ENCODE data around the gene IGDCC3.

Gene IGDCC3

DNA sequence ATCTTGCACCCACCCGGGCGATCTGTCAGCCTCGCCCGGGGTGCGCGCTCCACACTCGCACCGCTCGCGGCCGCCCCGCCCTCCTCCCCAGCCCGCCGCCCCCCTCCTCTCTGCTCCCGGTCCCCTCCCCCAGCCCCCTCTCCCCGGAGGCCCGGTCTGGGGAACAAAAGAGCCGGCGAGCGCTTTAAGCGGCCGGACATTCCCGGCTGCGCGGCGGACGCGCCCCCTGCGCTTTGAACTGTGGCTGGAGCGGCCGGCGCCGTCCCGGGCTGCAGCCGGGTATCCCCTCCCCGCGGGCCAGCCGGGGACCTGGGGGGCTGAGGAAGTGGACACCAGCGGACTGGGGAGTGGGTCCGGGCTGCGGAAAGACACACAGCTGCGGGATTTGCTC is at the start of gene IGDCC3:
Gene IGDCC3 (minus strand): TSS at position 27 of the 391 bp plus-strand sequence. CDS start 214 bp downstream, outside the sequence.
- DNase-seq (ENCODE audit: low read depth): no peak

DNA sequence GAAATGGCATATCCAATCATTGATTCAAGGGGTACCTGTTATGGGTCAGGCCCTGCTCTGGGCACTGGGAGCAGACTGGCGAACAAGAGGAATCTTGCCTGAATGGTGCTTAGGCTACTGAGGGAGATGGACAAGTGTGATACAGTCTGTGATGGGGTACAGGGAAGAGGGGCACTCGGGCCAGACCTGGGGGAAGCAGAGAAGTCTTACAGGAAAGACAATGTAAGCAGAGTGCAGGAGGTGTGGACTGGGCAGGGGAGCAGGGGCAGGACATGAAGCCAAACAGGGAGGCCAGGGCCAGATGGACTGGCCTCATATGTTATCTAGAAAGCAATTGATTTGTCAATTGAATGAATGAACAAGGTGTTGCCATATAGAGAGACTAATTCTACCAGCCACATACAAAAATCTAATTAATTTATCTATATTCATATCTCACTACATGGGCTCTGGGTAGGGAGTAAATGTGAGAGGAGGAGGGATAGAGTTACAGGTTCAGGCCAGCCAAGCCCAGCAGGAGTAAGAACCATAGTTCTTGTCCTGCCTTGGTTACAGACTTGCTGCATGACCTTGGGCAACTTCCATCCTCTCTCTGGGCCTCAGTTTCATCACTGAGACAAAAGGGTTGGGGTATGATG is 48.5 kb upstream of the IGDCC3 start:
- no peak for DNase-seq (ENCODE audit: low read depth)

DNA sequence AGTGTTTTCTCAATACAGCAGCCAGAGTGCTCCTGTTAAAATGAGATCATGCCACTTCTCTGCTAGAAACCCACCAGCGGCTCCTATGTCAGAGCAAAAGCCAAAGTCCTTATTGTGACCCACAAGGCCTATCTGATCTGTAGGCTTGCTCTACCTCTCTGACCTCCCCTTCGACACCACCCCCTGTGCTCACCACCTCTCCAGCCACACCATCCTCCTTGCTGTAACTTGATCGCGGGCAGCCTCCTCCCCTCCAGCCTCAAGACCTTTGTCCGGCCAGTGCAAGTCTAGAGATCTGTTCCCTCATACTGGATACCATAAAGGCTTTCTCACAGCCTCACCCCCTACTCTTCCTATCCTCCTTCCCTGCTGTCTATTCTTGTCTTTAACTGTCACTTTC is 46.9 kb upstream of the IGDCC3 start:
- no peak for DNase-seq (ENCODE audit: low read depth)

DNA sequence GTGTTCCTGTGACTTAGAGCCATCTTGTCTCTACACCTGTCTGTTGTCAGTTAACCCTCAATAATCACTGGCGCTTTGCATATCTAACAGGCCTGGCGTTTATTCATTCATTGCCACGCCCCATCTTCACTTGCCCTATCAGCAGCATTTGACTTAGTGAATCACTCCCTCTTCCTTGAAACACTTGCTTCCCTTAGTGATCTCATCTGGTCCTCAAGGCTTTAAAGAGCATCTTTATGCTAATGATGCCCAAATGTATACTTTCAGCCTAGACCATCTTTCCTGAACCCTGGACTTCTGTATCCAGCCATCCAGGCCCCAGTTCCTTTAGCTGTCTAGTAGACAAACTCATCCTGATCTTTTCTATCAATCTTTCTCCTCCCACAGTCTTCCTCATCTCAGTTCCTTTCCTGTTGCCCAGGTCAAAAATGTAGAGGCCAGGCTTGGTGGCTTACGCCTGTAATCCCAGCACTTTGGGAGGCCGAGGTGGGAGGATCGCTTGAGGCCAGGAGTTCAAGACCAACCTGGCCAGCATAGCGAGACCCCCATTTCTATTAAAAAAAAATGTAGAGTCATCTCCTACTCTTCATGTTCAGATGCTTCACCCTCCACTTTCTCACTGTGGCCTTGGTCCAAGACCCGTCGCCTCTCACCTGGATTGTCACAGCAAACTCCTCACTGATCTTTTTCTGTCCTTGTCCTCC is 46.3 kb upstream of the IGDCC3 start:
- DNase-seq (ENCODE audit: low read depth): no peak

DNA sequence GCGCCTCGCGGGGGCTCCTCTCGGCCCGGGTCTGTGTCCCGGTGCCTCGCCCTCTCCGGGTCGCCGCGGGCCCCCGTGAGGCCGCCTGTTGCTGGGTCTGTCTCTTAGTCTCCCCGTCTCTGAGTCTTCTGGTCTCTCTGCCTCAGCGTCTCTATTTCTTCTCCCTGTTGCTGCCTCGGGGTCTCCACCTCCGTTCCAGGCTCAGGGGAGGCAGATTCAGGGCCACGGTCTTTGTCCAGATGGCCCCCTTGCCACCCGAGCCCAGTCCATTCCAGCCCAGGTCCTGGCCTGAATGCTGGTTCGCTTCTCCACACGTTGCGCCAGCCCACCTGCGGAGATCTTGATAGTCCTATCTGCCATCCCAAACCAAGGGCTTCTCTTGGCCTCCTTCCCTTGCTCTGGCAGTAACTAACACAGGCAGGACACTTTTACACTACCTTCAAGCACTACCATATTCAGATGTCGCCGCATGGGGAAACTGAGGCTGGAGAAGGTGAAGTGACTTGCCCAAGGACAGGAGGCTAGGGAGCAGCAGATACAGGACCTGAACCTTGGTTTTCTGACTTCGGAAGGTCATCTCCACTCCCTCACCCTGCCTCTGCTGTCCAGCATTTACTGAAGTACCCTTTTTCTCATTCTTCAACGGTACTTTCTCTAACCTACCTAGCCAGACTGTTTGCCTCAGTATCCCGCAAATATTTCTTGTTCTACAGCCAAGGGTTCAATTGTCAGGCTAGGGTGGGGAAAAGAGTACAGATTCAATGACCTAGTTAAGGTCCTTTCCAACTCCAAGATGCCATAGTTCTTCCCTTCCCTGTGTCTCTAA is 45.6 kb upstream of the IGDCC3 start:
- DNase-seq (ENCODE audit: low read depth): no peak

DNA sequence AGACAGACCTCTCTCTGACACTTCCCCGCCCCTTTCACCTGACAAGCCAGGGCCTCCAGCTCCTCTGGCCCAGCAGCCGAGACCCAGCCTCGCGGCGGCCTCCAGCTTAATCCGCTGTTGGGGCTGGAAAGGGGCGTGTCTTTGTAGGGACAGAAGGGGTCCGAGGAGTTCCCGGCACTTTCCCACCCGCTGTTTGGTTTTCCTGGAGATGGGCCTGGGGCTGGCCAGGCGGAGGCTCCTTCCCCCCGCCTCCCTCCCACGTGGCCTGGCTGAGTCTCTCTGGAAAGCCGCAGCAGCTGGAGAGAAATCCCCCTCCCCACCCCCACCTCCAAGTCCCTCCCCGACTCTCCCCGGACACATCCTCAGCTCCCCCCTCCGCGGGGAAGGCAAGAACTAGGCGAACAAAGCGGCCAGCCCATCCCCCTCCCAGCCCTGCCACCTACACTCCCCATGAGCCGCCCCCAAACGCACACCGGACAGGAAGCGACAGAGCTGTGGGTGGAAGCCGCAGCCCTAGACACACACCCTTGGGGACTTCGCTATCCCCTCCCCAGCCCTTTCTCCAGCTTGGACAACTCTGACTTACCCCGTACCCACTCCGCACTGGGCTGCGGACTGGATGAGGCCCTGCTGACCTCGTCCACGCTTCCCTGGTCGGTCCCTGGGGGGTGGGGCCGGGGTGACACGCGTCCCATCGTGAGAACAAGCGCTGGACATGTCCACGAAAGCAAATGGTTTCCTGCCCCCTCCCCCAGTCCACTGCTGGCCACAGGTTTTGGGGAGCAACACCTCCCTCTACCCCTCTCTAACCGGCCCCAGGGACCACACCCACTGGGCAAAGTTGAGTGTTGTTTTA is 43.8 kb upstream of the IGDCC3 start:
- no peak for DNase-seq (ENCODE audit: low read depth)

DNA sequence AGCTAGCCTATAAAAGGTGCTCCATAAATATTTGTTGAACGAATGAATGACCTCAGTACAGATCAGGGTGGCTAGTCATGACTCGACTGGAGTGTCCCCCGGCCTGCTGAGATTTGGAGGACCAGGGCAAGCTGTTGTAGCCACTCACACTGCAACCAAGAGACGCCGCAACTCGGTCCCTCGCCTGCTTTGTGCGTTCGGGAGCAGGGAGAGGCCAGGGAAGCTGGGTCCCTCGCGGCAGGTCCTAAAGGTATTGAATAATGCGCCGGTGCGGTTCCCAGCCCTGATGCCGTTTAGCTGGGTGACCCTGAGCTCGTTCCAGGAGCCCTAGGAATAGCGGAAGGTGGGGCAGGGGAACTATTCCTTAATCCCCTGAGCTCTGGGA is 43.2 kb upstream of the IGDCC3 start:
- no peak for DNase-seq (ENCODE audit: low read depth)

DNA sequence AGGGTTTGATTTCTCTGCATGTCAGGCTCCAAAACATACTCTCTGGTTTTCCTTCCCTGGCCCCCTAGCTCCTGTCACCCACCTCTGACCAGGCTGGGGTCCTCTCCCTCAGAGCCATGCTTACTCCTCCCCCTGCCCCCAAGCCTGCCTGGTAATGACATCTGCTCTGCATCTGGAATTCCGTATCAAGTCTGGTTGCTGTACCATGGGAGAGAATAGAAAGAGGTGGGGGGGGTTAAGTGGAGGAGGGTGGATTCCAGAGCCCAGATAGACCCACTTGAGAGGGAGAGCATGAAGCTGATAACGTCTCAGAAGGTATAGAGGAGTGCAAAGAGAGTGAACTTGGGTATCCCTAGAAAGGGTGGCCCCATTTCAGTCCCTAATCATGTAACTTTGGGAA is 40.8 kb upstream of the IGDCC3 start:
- no peak for DNase-seq (ENCODE audit: low read depth)

DNA sequence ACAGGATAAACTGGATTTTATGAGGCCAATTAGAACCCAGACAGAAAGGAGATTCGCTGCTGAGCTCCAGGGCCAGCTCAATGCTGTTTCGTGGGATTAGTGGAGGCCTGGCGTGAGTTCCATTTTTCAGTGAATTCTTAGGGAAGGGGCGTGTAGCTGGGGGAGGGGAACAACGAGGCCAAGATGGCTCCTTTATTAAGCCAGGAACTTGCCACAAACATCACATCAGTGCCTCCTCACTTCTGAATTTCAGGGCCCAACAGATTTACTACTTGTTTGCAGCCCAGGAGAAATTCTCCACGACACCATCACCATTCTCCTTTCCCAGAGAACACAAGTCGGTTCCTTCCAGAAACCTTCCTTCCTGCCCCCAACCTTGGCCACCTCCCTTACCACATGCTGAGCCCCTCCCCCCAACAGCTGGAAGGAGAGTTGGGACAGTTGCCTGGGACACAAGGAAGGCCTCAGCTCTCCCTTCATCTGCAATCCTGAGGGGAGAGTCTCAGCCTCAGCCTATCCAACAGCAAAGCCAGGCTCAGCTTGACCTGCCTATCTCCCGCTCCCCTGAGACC is 39.1 kb upstream of the IGDCC3 start:
- no peak for DNase-seq (ENCODE audit: low read depth)

DNA sequence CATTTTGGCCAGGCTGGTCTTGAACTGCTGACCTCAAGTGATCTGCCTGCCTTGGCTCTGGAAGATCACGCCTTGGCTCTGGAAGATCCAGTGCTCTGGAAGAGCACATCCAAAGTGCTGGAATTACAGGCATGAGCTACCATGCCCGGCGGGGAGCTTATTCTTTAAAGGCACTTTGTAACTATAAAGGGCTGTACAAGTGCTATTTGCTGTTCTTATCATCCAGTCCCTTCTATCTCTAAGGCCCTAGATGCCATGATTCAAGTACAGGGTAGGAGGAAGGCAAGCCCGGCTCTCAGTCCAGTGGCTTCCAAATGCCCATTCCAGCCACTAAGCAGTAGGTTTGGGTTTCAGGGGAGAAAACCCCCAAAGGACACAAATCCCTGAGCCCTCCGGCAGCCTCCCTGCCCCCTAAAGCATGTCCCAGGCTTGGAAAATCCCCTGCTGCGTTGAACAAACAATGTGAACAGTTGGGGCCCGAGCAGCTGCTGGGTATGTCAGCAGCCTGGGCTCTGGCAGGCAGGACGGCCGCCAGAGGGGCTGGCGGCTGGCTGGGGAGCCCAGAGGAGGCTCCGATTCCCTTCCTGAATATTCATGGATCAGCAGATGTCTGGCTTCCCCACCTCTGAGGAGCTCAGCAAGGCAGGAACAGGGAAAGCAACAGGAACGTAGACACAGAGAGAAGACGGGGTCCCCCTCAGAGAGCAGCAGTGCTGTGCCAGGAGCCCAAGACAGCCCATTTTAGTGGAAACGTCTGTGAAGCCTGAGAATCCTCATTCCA is 37.2 kb upstream of the IGDCC3 start:
- DNase-seq (ENCODE audit: low read depth): no peak

DNA sequence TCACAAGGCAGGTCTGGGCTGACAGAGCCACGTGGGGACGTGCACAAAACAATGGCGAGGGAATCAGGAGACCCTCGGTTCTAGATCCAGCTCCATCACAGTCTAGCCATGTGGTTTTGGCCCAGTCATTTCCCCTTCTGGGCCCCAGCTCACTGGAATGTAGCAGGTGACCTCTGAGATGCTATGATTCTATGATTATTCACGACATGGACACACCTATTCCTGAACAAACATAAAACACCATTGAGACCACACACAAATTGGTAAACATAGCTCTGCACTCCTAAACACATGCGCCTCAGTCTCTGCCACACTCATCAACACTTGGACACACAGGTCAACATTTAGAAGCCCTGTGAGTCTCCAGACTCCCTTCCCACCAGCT is 36.0 kb upstream of the IGDCC3 start:
- no peak for DNase-seq (ENCODE audit: low read depth)

DNA sequence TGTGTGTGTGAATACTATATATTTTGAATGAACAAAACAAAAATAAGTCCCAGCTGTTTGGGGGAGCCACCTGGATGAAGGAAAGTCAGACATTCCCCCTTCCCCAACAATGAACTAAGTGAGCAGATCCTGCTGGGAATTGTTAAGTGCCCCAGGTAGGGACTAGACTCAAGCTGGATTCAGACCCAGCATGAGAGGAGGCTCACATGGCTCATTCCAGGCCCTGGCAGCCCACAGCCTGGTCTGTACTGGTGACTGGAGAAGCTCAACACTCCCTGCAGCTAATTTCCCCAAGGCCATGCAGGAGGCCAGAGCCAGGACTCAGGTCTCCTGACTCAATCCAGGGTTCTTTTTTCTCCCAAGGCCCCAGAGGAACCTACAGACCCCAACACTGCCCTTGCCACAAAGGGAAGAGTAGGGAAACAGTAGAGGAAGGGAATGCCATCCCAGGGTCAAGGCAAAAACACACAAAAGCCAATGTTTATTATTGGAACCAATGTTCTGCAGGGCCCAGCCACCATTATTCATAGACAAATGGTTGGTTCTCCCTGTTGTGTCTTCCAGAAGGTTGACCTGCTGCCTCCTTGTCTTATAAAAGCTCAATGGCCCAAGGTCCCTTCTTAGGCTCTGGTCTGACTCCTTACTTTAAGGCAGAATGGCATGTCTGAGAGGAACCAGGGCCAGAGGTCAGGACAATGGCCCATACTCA is 35.4 kb upstream of the IGDCC3 start:
- DNase-seq (ENCODE audit: low read depth): no peak

DNA sequence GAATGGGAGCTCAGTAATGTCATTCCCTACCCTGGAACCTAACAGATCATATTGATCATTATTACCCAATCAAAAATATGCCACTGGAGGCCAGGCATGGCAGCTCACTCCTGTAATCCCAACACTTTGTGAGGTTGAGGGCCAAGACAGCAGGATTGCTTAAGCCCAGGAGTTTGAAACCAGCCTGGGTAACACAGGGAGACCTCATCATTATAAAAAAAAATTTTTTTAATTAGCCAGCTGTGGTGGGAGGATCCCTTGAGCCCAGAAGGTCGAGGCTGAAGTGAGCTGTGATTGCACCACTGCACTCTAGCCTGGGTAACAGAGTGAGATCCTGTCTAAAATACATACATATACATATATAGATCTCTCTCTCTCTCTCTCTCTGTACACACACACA is 34.8 kb upstream of the IGDCC3 start:
- no peak for DNase-seq (ENCODE audit: low read depth)

DNA sequence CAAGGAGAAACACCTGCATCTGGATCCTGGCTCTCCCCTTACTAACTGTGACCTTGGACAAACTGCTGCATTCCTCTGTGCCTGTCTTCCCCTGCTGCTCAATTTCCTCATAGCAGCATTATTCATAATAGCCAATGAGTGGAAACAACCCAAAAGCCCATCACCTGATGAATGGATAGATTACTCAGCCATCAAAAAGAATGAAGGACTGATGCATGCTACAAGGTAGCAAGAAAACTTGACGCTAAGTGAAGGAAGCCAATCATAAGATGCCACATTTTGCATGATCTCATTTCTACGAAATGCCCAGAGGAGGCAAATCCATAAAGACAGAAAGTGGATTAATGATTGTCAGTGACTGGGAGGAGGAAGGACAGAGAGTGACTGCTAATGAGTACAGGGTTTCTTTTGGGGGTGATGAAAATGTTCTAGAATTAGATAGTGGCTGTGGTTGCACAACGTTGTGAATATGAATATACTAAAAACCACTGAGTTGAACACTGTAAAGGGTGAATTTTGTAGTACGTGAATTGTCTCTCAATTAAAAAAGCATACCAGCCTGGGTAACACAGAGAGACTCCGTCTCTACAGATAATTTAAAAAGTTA is 33.8 kb upstream of the IGDCC3 start:
- no peak for DNase-seq (ENCODE audit: low read depth)

DNA sequence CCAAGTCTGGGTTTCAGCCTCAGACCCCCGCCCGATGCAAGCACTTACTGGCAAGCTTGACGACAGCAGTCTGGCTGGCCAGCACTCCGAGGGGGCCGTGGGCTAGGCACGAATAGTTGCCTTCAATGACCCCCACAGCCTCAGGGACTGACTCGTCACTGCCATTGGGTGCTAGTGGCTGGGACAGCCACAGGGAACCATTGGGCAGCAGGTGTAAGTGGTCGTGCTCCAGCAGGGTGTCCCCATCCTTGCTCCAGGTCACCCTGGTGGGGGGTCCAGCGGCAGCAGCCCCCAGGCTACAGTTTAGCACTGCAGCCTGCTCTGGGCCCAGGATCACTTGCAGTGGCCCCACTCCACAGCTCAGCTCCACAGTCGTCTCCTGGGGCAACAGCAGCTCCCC is 33.2 kb upstream of the IGDCC3 start:
- DNase-seq (ENCODE audit: low read depth): no peak

DNA sequence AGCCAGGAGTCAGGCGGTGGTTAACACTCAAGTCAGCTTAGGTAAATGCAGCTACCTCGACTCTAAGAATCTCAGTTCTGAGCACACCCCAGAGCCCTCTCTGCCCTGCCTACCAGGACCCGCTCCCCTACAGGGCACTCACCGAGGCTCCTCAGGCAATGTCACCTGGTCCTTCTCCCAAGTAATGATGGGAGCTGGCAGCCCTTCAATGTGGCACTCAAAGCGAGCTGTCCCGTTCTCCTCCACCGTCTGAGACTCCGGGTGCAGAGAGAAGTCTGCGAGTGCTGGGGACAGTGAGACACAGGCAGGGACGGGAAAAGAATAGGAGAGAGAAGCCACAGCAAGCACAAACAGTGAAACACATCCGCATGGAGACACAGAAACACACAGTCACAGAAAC is 32.2 kb upstream of the IGDCC3 start:
- DNase-seq (ENCODE audit: low read depth): no peak

DNA sequence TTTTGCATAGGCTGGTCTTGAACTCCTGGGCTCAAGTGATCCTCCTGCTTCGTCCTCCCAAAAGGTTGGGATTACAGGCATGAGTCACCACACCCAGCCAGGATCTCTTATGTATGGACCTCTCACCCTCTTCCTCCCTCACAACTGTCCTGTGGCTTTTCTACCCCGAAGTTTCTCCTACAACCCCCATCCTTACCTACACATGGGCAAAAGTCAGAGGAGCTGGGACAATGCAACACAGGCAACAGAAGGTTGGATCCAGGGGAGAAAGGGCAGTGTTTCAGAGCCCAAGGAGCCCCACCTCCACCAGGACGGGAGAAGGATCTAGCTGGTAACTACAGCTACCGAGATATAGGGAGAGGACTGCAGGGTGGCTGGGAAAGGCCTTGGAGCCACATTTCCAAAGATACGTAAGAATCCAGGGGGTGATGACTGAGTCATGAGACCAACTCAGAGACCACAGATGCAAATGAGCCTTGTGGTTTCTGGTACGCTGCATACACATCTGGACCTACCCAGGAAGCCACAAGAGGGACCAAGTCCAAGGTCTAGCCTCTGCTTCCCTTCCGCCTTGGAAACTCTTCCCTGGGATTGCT is 31.3 kb upstream of the IGDCC3 start:
- no peak for DNase-seq (ENCODE audit: low read depth)

DNA sequence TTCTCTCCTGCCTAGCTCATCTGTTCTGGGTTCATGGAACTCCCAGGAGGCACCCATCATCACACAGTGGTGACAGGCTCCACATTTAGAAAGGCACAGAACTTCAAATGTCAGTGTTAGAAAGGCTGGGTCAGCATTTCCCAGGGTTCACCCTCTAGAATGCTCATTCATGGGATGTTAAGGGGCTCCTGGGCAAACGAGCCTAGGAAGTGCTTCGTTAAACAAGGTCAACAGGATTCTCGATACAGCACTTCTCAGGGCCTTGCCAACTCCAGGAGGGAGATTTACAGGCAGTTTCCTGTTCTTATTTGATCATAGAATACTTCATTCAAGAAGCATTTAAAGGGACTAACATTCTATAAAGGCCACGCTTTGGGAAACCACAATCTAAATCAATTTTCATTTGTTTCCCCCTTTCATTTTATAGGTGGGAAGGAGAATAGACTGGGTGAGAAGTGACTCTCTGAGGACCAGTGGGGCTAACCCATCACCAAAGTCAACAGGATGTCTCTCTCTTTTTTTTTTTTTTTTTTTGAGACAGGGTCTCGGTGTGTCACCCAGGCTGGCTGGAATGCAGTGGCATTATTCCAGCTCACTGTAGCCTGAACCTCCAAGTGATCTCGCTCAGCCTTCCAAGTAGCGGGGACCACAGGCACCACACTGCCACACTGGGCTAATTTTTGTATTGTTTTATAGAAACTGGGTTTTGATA is 30.7 kb upstream of the IGDCC3 start:
- no peak for DNase-seq (ENCODE audit: low read depth)

DNA sequence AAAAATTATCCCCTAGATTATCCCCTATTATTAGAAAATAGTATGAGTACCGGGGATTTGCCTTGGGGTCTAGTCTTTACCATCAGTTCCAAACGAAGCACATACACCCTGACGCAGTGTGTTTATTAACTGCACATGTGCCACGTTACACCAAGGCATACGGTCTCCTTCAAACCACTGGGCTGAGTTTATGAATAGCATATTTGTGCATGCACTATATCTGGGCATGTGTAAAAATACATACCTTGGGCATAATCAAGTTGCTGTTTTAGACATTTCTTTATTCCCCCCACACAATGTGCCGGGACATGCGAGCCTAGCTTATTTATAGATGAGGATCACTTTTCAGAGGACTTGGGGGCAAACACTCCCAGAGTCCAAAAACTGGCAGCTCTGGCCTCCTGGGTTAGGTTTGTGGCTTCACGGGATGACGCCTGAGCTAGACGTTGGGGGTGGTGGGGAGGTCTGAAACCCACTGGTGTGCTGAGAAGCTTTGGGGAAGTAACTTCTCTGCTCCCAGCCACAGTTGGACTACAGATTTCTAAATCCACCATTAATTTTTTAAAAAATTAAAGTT is 28.7 kb upstream of the IGDCC3 start:
- DNase-seq (ENCODE audit: low read depth): no peak
